Measurements from ENCODE around the gene COL23A1.

COL23A1 gene

DNA sequence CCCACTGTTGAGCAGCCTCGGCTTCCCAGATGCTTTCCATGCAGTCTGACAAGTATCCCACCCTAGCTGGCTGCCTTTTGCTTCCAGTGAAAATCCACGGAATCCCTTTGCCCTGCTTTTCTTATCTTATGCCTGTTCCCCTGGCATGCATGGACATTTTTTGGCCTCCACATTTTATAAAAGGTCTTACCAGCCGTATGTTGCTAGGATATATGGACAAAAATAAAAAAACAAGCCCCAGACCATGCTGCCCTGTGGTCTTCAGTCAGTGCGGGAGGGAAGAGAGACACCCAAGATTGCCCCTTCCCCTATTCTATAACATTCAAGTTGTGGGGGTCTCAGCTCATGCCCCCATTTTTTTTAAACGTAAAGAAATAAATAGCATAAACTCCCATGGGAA lies 129.6 kb downstream of the COL23A1 start:
- no peak overlapping the region for H3K4me3 ChIP-seq (replicated peaks; ENCODE audit: low read depth, low read length)
- no peak for DNase-seq (ENCODE audit: extremely low read depth, low read depth)
- TF ChIP-seq, protein P1, sequence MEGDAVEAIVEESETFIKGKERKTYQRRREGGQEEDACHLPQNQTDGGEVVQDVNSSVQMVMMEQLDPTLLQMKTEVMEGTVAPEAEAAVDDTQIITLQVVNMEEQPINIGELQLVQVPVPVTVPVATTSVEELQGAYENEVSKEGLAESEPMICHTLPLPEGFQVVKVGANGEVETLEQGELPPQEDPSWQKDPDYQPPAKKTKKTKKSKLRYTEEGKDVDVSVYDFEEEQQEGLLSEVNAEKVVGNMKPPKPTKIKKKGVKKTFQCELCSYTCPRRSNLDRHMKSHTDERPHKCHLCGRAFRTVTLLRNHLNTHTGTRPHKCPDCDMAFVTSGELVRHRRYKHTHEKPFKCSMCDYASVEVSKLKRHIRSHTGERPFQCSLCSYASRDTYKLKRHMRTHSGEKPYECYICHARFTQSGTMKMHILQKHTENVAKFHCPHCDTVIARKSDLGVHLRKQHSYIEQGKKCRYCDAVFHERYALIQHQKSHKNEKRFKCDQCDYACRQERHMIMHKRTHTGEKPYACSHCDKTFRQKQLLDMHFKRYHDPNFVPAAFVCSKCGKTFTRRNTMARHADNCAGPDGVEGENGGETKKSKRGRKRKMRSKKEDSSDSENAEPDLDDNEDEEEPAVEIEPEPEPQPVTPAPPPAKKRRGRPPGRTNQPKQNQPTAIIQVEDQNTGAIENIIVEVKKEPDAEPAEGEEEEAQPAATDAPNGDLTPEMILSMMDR (IDR thresholded peaks at IDR 0.05; ENCODE audit: low read depth, low read length, missing control alignments): no peak

DNA sequence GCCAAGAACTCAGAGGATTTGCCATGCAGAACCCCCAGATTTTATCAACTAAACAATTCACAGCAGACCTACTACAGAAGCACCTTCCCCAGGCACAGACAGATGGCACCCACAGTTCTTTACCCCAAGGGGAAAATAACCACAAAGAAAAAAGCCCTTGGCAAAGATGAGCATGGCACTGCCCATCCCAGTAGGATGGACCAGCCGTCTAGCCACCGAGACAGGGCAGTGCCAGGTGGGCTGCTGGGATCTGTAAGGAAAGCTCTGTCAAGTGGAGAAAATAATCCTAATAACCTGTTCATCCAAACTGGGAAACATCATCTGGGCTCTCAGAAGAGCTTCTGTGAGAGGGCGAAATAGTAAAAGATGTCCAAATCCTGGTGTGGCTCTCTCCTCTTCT lies 130.0 kb downstream of the COL23A1 start:
- no peak overlapping the region for H3K4me3 ChIP-seq (replicated peaks; ENCODE audit: low read depth, low read length)
- TF ChIP-seq, protein P1 (IDR thresholded peaks at IDR 0.05; ENCODE audit: low read depth, low read length, missing control alignments): no peak
- DNase-seq (ENCODE audit: extremely low read depth, low read depth): no peak

GRCh38 chr5:178458140-178458539 lies 132.1 kb downstream of the COL23A1 start:
- TF ChIP-seq, protein P1 (IDR thresholded peaks at IDR 0.05; ENCODE audit: low read depth, low read length, missing control alignments): no peak
- no peak overlapping the region for H3K4me3 ChIP-seq (replicated peaks; ENCODE audit: low read depth, low read length)
- no peak for DNase-seq (ENCODE audit: extremely low read depth, low read depth)

DNA sequence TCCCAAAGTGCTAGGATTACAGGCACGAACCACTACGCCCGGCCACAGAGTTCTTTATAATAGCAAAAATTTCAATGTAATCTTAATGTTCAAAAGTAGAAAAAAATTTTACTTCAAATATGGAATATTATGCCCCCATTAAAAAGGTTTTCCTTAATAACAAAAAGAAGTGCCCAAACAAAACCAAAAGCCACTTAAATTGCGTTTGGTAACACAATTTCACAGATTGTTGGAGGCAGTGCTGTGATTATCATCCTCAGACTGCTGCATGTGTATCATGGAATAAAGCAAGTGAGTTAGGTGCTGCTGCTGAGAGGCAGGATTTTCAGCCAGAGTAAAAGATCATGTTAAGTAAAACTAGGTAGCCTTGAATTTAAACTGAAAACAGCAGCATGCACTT lies 132.7 kb downstream of the COL23A1 start:
- no peak for DNase-seq (ENCODE audit: extremely low read depth, low read depth)
- TF ChIP-seq, protein P1 (IDR thresholded peaks at IDR 0.05; ENCODE audit: low read depth, low read length, missing control alignments): no peak
- no peak overlapping the region for H3K4me3 ChIP-seq (replicated peaks; ENCODE audit: low read depth, low read length)

GRCh38 chr5:178455480-178455835 lies 134.7 kb downstream of the COL23A1 start:
- DNase-seq (ENCODE audit: extremely low read depth, low read depth): no peak
- no peak overlapping the region for H3K4me3 ChIP-seq (replicated peaks; ENCODE audit: low read depth, low read length)
- TF ChIP-seq, protein P1 (IDR thresholded peaks at IDR 0.05; ENCODE audit: low read depth, low read length, missing control alignments): no peak

GRCh38 chr5:178454821-178455479 lies 135.2 kb downstream of the COL23A1 start:
- TF ChIP-seq, protein P1 (IDR thresholded peaks at IDR 0.05; ENCODE audit: low read depth, low read length, missing control alignments): no peak
- no peak for DNase-seq (ENCODE audit: extremely low read depth, low read depth)
- H3K4me3 ChIP-seq (replicated peaks; ENCODE audit: low read depth, low read length): no peak overlapping the region

DNA sequence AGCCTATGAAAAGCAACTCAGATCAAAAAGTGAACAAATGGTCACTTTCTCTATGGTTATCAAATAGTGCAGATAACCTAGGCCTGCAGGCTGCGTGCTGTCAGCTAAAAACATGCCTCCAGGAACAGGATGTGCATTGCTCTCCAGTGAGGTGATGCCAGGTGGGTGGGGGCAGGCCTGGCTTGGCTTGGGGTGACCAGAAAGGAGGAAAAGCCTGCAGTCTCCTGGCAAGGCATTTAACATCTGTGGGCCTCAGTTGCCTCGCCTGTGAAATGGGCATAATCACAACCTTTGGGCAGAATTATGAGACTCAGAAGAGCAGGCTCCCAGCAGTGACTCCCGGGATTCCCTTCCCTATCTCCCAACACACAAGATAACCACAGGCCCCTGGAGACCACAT lies 135.9 kb downstream of the COL23A1 start:
- no peak for DNase-seq (ENCODE audit: extremely low read depth, low read depth)
- TF ChIP-seq, protein P1 (IDR thresholded peaks at IDR 0.05; ENCODE audit: low read depth, low read length, missing control alignments): no peak
- no peak overlapping the region for H3K4me3 ChIP-seq (replicated peaks; ENCODE audit: low read depth, low read length)
